Activated T-helper 2 cell treated with anti-CD3 and anti-CD28 coated beads, Interferon-gamma antibody, Interleukin-2, Interleukin-4, amounts not matched to agents 10 μg/mL and 5 μg/mL and 100 μg/mL, durations not matched to agents 14 hours and 24 hours and 36 hours (primary cell): Measurements from ENCODE around the gene MAP3K2. TPM values are rescaled to one million over a fixed set of nuclear protein-coding genes. Genes with fewer than 3 reads are reported as not detected.

ENCODE experiments used
- DNase-seq: peaks from one replicate; pipeline ENCODE4 v3.0.0; 2021; ENCODE audit warnings: low spot score
- H3K27ac Mint-ChIP-seq: one replicate; pipeline ENCODE4 v1.8.0; 2021; ENCODE audit warnings: mixed read lengths
- H3K27me3 Mint-ChIP-seq: one replicate; pipeline ENCODE4 v1.8.0; 2021; ENCODE audit warnings: low read depth, mixed read lengths
- H3K36me3 Mint-ChIP-seq: one replicate; pipeline ENCODE4 v1.8.0; 2021; ENCODE audit warnings: low read depth, mixed read lengths
- H3K4me1 Mint-ChIP-seq: one replicate; pipeline ENCODE4 v1.8.0; 2021; ENCODE audit warnings: low read depth, mixed read lengths
- H3K4me3 Mint-ChIP-seq: one replicate; pipeline ENCODE4 v1.8.0; 2021; ENCODE audit warnings: low read depth, mild to moderate bottlenecking, moderate library complexity, mixed read lengths
- H3K9me3 Mint-ChIP-seq: one replicate; pipeline ENCODE4 v1.8.0; 2021; ENCODE audit warnings: mixed read lengths
- intact Hi-C: fragments of 100-400 bp; cut with micrococcal nuclease; formaldehyde crosslinking; loops from one replicate; pipeline ENCODE4 v1.15.1; 2023
- total RNA-seq: library from RNA; stranded (reverse); gene quantifications from 2 replicates; pipeline ENCODE4 v1.2.3, GENCODE V29; 2022

Gene MAP3K2
- total RNA-seq, 1 donor from 2014 or later: 51.3 TPM

GRCh38 chr2:127270663-127271062 is 117.1 kb downstream of the MAP3K2 start:
- DNase-seq: no peak
- H3K4me1 Mint-ChIP-seq: no peaks in the 10 kb centered on the region
- no peaks in the 10 kb centered on the region for H3K27me3 Mint-ChIP-seq
- intact Hi-C loops: no loop called here
- no peak overlapping the region for H3K27ac Mint-ChIP-seq
- H3K36me3 Mint-ChIP-seq: peaks cover 78% of the 10 kb centered on the region
- no peaks in the 10 kb centered on the region for H3K9me3 Mint-ChIP-seq
- no peak overlapping the region for H3K4me3 Mint-ChIP-seq

- no peak overlapping the region for H3K4me3 Mint-ChIP-seq
- peaks cover 63% of the 10 kb centered on the region for H3K36me3 Mint-ChIP-seq
- no peak overlapping the region for H3K27ac Mint-ChIP-seq
- DNase-seq: no peak
- intact Hi-C loops: no loop called here
- no peaks in the 10 kb centered on the region for H3K4me1 Mint-ChIP-seq
- no peaks in the 10 kb centered on the region for H3K9me3 Mint-ChIP-seq
- no peaks in the 10 kb centered on the region for H3K27me3 Mint-ChIP-seq
These were observed 125.9 kb downstream of the MAP3K2 start for GRCh38 chr2:127261804-127262406.

GRCh38 chr2:127259355-127259754 is 128.4 kb downstream of the MAP3K2 start:
- H3K9me3 Mint-ChIP-seq: no peaks in the 10 kb centered on the region
- no peak for DNase-seq
- H3K4me1 Mint-ChIP-seq: peaks cover 5% of the 10 kb centered on the region
- H3K27me3 Mint-ChIP-seq: no peaks in the 10 kb centered on the region
- intact Hi-C loops: no loop called here
- H3K27ac Mint-ChIP-seq: no peak overlapping the region
- no peak overlapping the region for H3K4me3 Mint-ChIP-seq
- peaks cover 61% of the 10 kb centered on the region for H3K36me3 Mint-ChIP-seq

DNA sequence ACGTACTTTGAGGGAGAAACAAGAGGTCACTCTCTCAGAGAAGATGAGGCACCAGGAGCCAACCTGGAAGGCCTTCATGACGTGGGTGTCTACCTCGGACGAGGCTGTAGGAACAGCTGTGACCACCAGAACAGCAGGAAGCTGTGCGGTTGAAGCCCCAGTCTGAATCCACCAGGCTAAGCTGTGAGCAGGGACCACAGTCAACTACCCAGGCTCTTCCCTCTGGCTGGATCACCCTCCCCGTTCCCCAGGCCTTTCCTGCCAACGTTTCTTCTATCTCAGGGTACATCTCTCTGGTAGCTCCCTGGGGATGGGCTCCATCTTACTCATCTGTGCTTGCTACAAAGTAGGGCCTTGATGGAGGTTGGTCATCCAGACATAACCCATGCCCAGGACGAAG is 130.9 kb downstream of the MAP3K2 start:
- no peak for DNase-seq
- Mint-ChIP-seq H3K27ac (no peak overlapping the region), H3K4me3 (no peak overlapping the region), H3K27me3 (no peaks in the 10 kb centered on the region), H3K9me3 (no peaks in the 10 kb centered on the region), H3K36me3 (peaks cover 48% of the 10 kb centered on the region), H3K4me1 (peaks cover 6% of the 10 kb centered on the region)
- intact Hi-C loops: no loop called here

- Mint-ChIP-seq H3K27ac (no peak overlapping the region), H3K9me3 (no peaks in the 10 kb centered on the region), H3K36me3 (peaks cover 44% of the 10 kb centered on the region)
These were observed 131.4 kb downstream of the MAP3K2 start for GRCh38 chr2:127256381-127256780.

DNA sequence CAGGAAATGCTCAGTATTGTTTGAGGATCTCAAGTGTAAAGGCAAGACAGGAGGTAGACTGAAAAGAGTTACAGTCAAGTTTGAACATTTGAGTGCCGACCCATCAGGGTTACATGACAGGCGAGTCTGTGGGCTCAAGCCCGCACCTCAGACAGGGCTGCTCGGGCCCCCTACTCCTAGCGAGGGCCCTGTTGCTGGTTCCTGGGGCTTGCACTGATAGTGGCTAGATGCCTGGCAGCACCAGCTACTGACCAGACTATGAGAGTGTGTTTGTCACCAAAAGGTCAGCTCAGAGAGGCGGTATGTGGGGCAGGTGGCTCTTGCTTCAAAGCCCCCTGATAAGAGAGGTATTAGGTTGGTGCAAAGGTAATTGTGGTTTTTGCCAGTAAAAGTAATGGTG is 132.1 kb downstream of the MAP3K2 start:
- no peak overlapping the region for H3K4me3 Mint-ChIP-seq
- H3K36me3 Mint-ChIP-seq: peaks cover 42% of the 10 kb centered on the region
- no peak for DNase-seq
- H3K9me3 Mint-ChIP-seq: no peaks in the 10 kb centered on the region
- no peak overlapping the region for H3K27ac Mint-ChIP-seq
- peaks cover 6% of the 10 kb centered on the region for H3K4me1 Mint-ChIP-seq
- intact Hi-C loops: no loop called here
- no peaks in the 10 kb centered on the region for H3K27me3 Mint-ChIP-seq

More at GRCh38 chr2:127256381-127256780, 131.4 kb downstream of the MAP3K2 start:
- H3K4me1 Mint-ChIP-seq: peaks cover 6% of the 10 kb centered on the region
- DNase-seq: no peak
- no peak overlapping the region for H3K4me3 Mint-ChIP-seq
- intact Hi-C loops: no loop called here
- H3K27me3 Mint-ChIP-seq: no peaks in the 10 kb centered on the region

GRCh38 chr2:127255146-127255545 is 132.6 kb downstream of the MAP3K2 start:
- peaks cover 6% of the 10 kb centered on the region for H3K4me1 Mint-ChIP-seq
- no peaks in the 10 kb centered on the region for H3K27me3 Mint-ChIP-seq
- peaks cover 38% of the 10 kb centered on the region for H3K36me3 Mint-ChIP-seq
- no peaks in the 10 kb centered on the region for H3K9me3 Mint-ChIP-seq
- intact Hi-C loops: no loop called here
- no peak overlapping the region for H3K27ac Mint-ChIP-seq
- no peak overlapping the region for H3K4me3 Mint-ChIP-seq
- DNase-seq: no peak

- Mint-ChIP-seq H3K27ac (no peak overlapping the region), H3K4me3 (no peak overlapping the region), H3K27me3 (no peaks in the 10 kb centered on the region), H3K4me1 (peaks cover 6% of the 10 kb centered on the region), H3K9me3 (no peaks in the 10 kb centered on the region), H3K36me3 (peaks cover 36% of the 10 kb centered on the region)
- intact Hi-C loops: no loop called here
- DNase-seq: no peak
These were observed 133.3 kb downstream of the MAP3K2 start for GRCh38 chr2:127254386-127254981.

Other genes with a start within 250 kb of the MAP3K2 start
- not detected in 2 replicates for gene CYP27C1, start 167.7 kb downstream of the MAP3K2 start, total RNA-seq
- gene ERCC3, start 93.8 kb downstream of the MAP3K2 start, total RNA-seq: 58.0 and 60.6 TPM in 2 replicates
- gene PROC, start 30.5 kb upstream of the MAP3K2 start, total RNA-seq: not detected in 2 replicates
- gene IWS1, start 138.5 kb upstream of the MAP3K2 start, total RNA-seq: 54.7 and 58.1 TPM in 2 replicates
- 0.07 and 0.30 TPM in 2 replicates for gene MYO7B, start 147.7 kb upstream of the MAP3K2 start, total RNA-seq